Activated T-helper 17 cell treated with anti-CD3 and anti-CD28 coated beads, Interleukin-2, amount 50 U/mL, for 72 hours (primary cell): ENCODE results near the gene SLC36A2. TPM values are rescaled to one million over a fixed set of nuclear protein-coding genes. Genes with fewer than 3 reads are reported as not detected.

ENCODE experiments used
- ATAC-seq: fragments of 150-1000 bp; cut with Tn5 transposase; replicated peaks from 2 replicates; pipeline ENCODE4 v1.10.0; 2021; ENCODE audit warnings: mild to moderate bottlenecking, moderate library complexity
- H3K27ac Mint-ChIP-seq: one replicate; pipeline ENCODE4 v1.8.0; 2022; ENCODE audit warnings: mixed read lengths
- H3K27me3 Mint-ChIP-seq: one replicate; pipeline ENCODE4 v1.8.0; 2022; ENCODE audit warnings: mixed read lengths
- H3K36me3 Mint-ChIP-seq: one replicate; pipeline ENCODE4 v1.8.0; 2022; ENCODE audit warnings: low read depth, mild to moderate bottlenecking, mixed read lengths
- H3K4me1 Mint-ChIP-seq: one replicate; pipeline ENCODE4 v1.8.0; 2022; ENCODE audit warnings: mixed read lengths
- H3K4me3 Mint-ChIP-seq: one replicate; pipeline ENCODE4 v1.8.0; 2022; ENCODE audit warnings: mild to moderate bottlenecking, mixed read lengths
- H3K9me3 Mint-ChIP-seq: one replicate; pipeline ENCODE4 v1.8.0; 2022; ENCODE audit warnings: mixed read lengths
- total RNA-seq, 2 donors: library from RNA; stranded (reverse); gene quantifications; one replicate each; pipeline ENCODE4 v1.2.3, GENCODE V29; 2022

SLC36A2 gene
- total RNA-seq, 2 donors from 2014 or later = not detected

DNA sequence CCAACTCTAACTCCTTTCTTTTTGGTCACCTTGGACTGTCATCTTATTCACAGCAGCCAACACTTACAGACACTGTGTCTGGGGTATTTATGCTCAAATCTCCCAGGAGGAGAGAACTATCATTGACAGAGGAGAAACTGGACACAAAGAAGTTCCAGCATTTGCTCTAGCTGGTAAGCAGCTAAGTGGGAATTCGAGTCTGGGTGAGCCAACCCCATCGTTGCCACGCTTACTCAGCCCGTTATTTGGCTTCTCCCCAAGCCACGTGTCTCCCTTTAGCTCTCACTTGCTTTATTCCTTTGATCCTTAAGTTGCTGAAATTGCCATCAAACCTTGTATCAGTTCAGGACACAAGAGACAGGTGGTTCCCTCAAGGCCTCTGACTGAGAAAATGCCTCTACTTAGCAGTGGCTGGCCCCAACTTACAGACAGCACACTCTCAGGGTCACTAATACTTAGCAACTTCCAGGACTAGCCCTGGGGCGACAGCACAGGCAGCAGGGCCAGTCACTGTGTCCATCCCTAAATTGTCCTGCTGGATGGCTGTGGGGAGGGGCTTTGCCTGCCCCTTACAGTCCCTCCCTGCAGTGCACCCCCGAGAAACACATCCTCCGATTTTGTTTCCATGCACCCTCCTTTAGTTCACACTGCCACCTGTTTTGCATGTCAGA, 1.4 kb downstream of the SLC36A2 start:
- peaks cover 42% of the 10 kb centered on the region for H3K27me3 Mint-ChIP-seq

DNA sequence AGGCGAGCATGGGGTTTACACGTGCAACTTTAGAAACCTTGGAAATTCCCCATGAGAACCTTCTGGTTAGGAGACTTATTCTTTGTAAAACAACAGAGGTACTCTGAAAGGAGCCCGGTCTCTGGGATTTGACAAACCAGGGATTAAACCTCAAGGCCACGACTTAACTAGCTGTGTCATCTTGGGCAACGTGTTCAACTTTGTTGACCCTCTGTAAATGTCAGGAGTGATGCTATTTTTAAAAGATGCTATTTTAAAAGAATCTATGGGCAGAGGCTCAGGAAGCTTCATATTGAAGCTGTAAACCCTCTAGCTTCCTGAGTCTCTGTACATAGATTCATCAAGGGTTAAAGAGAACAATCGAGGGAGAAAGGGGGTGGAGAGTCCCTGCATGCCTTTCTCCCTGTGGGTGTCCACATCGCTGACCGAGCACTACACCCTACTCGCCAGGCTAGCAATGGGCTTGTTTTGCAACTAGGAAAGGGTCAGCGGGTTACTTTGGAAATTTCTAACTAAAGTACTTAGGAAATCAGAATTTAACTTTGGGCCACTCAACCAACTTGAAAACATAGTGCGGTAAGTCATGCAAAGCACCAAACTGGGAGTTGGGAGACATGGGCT, 2.1 kb downstream of the SLC36A2 start:
- ATAC-seq = no peak
- Mint-ChIP-seq H3K27me3 (peaks cover 45% of the 10 kb centered on the region), H3K36me3 (no peaks in the 10 kb centered on the region), H3K4me1 (no peaks in the 10 kb centered on the region), H3K4me3 (no peak overlapping the region), H3K27ac (no peak overlapping the region), H3K9me3 (no peaks in the 10 kb centered on the region)

More for the DNA sequence above, 1.4 kb downstream of the SLC36A2 start:
- H3K36me3 Mint-ChIP-seq = no peaks in the 10 kb centered on the region
- no peak overlapping the region for H3K27ac Mint-ChIP-seq
- H3K9me3 Mint-ChIP-seq = no peaks in the 10 kb centered on the region
- no peak for ATAC-seq
- H3K4me3 Mint-ChIP-seq = no peak overlapping the region
- no peaks in the 10 kb centered on the region for H3K4me1 Mint-ChIP-seq

DNA sequence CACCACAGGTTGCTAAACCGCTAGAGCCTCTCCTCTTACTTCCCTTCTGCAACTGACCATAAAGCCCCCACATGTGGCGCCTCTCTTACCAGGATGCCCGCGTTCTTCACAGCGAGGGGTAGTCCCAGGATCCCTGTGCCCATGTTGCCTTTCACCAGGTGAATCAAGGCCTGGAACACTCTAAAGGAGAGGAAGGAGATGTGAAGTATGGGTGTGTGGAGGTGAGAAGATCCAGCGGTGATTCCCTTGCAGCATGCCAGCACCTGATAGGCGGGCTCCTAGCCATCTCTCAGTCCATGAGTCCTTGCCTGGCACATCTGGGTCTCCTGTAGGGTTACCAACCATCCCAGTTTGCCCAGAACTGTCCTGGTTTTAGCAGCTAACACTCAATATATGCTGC, 3.3 kb downstream of the SLC36A2 start:
- Mint-ChIP-seq H3K4me1 (no peaks in the 10 kb centered on the region), H3K36me3 (no peaks in the 10 kb centered on the region), H3K27ac (no peak overlapping the region), H3K9me3 (no peaks in the 10 kb centered on the region), H3K4me3 (no peak overlapping the region), H3K27me3 (peaks cover 41% of the 10 kb centered on the region)
- ATAC-seq = no peak

DNA sequence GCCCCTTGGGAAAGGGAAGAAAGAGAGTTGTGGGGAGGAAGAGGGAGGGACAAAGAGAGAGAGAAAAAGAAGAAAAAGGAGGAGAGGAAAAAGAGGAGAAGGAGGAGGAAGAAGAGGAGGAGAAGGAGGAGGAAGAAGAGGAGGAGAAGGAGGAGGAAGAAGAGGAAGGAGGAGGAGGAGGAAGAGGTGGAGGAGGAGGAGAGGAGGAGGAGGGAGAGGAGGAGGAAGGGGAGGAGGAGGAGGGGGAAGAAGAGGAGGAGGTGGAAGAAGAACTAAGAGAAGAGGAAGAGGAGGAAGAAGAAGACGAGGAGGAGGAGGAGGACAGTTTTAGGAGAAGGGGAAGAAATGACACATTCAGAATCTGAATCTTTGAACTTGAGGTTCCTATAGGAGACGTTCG, 7.4 kb downstream of the SLC36A2 start:
- no peak overlapping the region for H3K4me3 Mint-ChIP-seq
- no peaks in the 10 kb centered on the region for H3K9me3 Mint-ChIP-seq
- ATAC-seq = no peak
- H3K27me3 Mint-ChIP-seq = peaks cover 32% of the 10 kb centered on the region
- no peak overlapping the region for H3K27ac Mint-ChIP-seq
- H3K4me1 Mint-ChIP-seq = no peaks in the 10 kb centered on the region
- no peaks in the 10 kb centered on the region for H3K36me3 Mint-ChIP-seq

DNA sequence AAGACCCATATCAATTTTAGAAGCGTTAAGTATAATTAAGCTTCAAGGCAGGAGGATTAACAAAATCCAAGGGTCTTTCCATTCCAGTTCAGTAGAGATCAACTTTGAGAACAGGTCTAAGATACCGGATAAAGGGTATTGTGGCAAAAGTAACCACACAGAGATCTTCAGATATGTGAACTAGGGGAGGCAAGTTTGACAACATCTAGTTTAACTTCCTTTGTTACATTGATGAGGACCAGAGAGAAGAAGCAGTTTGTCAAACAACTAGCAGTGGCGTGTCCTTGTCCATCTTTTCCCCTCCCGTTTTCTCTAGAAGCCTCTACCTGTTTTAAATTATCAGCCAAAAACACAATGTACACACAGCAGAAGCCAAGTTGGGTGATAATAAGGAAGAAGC, 8.6 kb downstream of the SLC36A2 start:
- Mint-ChIP-seq H3K27ac (no peak overlapping the region), H3K27me3 (peaks cover 28% of the 10 kb centered on the region), H3K4me3 (no peak overlapping the region), H3K4me1 (no peaks in the 10 kb centered on the region), H3K36me3 (no peaks in the 10 kb centered on the region), H3K9me3 (no peaks in the 10 kb centered on the region)
- ATAC-seq = no peak

DNA sequence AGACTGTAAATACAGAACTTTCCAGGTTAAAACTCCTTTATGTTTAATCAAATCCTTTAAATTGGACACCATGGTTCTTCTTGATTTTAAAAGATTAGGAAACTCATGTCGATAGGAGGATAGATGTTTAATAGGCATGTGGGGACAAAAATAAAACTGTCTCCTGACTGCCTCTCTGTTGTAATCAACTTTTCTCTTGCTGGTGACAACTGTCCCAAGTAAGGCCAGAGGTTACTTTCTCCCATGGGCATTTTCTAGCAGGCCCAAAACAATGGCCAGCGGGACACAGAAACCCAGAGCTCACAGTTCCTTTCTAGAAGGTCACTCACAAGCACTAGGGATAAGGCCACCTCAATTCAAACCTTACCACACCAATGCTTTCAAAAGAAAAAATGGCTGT, 14.5 kb downstream of the SLC36A2 start:
- Mint-ChIP-seq H3K27me3 (peaks cover 3% of the 10 kb centered on the region), H3K36me3 (no peaks in the 10 kb centered on the region), H3K4me3 (no peak overlapping the region), H3K27ac (no peak overlapping the region), H3K4me1 (no peaks in the 10 kb centered on the region), H3K9me3 (no peaks in the 10 kb centered on the region)
- no peak for ATAC-seq

DNA sequence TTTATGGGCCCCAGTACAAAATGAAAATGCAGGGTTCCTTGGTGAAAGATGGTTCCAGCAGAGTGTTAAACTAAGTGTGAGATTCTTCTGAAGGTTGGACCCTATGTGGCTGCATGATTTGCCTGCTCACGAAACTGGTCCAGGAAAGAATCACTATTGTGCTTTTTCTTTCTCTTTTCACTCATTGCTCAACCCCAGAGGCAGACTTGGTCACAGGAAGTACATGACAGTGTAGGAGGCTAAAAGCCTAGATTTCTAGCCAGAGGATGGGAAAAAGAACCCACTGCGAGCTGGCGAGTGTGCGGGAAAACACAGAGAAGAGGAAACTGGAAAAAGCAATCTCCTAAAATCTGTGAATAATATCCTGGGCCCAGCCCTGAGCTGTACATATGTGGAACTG, 18.6 kb downstream of the SLC36A2 start:
- no peaks in the 10 kb centered on the region for H3K9me3 Mint-ChIP-seq
- peak; percentile 29 for ATAC-seq

DNA sequence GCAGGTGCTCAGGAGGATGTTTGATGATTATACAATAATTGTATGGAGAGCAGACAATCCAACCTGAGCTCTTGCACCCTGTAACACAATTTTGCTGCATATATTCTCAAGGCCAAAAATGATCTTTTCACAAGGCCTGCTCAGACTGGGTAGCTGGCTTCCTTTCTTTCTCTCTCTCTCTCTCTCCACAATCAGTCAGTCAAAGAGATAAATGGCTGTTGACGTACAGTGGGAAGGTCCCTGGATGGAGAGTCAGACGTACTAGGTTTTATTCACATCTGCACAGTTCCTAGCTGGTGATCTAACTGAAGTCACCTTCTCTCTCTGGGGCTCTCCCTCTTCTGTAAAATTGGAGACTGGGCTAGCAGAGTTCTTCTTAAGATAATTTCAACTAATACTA, 19.8 kb downstream of the SLC36A2 start:
- Mint-ChIP-seq H3K4me1 (no peaks in the 10 kb centered on the region), H3K36me3 (no peaks in the 10 kb centered on the region), H3K27me3 (peaks cover 11% of the 10 kb centered on the region), H3K9me3 (no peaks in the 10 kb centered on the region), H3K4me3 (no peak overlapping the region), H3K27ac (no peak overlapping the region)
- ATAC-seq = no peak

More for the DNA sequence above, 18.6 kb downstream of the SLC36A2 start:
- Mint-ChIP-seq H3K4me1 (no peaks in the 10 kb centered on the region), H3K4me3 (no peak overlapping the region), H3K36me3 (no peaks in the 10 kb centered on the region), H3K27me3 (peaks cover 8% of the 10 kb centered on the region), H3K27ac (no peak overlapping the region)

DNA sequence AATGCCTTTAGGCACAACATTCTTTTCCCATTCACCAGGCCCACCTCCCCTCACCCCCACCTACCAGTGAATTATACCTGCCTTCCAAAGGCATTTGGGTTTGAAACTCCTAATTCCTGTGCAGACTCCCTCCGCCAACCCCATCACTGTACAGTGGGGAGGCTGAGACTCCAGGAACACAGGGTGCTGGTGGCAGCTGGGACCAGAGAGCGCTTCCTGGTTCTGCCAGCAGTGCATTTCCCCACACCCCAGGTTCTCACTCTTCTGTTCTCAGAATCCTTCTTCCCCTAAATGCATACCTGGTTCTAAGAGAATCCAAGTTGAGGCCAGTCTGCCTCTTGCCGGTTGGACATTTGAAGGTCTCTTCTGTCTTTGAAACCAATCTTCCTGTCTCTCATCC, 21.1 kb downstream of the SLC36A2 start:
- no peaks in the 10 kb centered on the region for H3K4me1 Mint-ChIP-seq
- H3K27me3 Mint-ChIP-seq = peaks cover 11% of the 10 kb centered on the region
- ATAC-seq = no peak
- H3K9me3 Mint-ChIP-seq = no peaks in the 10 kb centered on the region
- H3K36me3 Mint-ChIP-seq = no peaks in the 10 kb centered on the region
- H3K4me3 Mint-ChIP-seq = no peak overlapping the region
- H3K27ac Mint-ChIP-seq = no peak overlapping the region

DNA sequence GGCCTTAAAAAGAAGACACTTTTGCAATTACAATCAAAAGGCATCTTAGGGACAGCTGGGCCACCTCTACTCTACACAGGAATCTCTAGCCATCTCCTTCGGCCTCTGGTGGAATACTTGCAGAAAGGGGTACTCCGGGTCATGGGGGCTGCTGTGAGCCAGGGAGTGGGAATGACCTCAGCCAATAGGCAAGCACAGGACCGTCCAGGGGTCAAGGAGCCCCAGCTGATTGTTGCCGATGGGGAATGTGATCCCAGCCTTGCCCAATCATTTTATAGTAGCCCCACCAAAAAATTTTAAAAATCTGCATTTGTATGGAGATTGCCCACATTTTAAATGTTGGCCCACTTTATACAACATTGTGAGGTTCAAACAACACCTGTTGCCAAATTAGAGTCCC, 26.9 kb downstream of the SLC36A2 start:
- no peak overlapping the region for H3K27ac Mint-ChIP-seq
- H3K9me3 Mint-ChIP-seq = no peaks in the 10 kb centered on the region
- no peak for ATAC-seq
- H3K36me3 Mint-ChIP-seq = no peaks in the 10 kb centered on the region
- H3K4me3 Mint-ChIP-seq = no peak overlapping the region
- H3K27me3 Mint-ChIP-seq = peaks cover 7% of the 10 kb centered on the region
- peaks cover 4% of the 10 kb centered on the region for H3K4me1 Mint-ChIP-seq

DNA sequence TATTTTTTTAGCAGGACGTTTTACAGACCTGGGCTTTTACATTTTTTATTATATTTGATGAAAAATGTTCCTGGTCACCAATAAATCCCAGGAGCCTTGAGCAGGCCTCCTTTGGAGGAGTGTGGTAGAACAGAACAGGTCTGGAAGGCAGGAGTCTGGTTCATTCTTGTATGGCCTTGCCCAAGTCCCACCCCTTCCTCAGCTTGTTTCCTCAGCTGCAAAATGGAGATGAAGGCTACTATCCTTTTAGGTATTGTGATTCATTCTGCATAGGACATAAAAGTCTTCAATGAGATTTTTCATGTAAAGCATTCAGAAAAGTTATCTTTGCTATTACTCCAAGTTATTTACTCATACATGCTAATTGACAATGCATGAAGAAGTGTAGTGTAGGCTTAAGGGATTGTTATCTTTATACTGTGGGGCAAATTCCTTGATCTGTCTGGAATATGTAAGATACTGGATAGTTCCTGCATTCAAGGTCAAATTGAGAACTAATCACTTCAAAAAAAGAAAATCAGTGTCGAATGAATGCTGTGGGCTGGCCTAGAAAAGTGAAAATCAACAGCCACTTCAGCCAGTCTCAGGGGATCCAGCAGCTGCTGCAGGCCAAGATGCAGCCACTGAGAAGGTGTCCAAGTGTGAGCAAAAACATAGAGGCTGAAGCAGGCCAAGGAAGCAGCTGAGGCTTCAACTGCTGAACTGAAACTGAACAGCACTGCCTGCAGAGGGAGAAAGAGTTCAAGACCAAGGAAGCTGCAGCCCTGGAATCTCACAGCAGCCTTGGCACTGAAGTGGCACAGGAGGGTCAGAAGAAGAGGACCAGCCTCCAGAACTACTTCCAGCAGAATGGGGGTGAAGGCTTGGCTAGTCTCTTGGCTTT, 28.3 kb downstream of the SLC36A2 start:
- Mint-ChIP-seq H3K27me3 (peaks cover 8% of the 10 kb centered on the region), H3K4me3 (no peak overlapping the region), H3K9me3 (no peaks in the 10 kb centered on the region), H3K4me1 (peaks cover 4% of the 10 kb centered on the region), H3K36me3 (no peaks in the 10 kb centered on the region), H3K27ac (no peak overlapping the region)
- peak; percentile 18 for ATAC-seq

DNA sequence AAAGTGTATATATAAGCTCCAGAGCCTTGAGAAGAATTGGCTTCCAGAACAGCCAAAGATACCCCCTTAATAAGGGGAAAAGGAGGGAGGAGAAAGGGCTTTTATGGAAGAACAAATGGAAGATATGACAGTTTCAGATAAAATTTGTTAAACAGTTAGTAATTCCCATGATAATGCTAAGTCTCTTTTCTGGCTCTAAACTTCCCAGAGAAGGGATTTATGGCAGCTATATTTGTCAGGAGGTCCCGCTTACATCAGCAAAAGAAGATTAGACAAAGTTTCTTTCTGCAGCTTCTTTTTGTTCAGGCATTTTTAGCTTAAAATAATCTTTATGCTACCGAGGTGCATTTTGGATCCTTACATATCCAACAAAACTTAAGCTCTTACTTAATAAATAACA, 29.5 kb downstream of the SLC36A2 start:
- no peak for ATAC-seq
- H3K36me3 Mint-ChIP-seq = no peaks in the 10 kb centered on the region
- no peak overlapping the region for H3K27ac Mint-ChIP-seq
- no peaks in the 10 kb centered on the region for H3K9me3 Mint-ChIP-seq
- no peak overlapping the region for H3K4me3 Mint-ChIP-seq
- H3K27me3 Mint-ChIP-seq = peaks cover 13% of the 10 kb centered on the region
- H3K4me1 Mint-ChIP-seq = peaks cover 4% of the 10 kb centered on the region

DNA sequence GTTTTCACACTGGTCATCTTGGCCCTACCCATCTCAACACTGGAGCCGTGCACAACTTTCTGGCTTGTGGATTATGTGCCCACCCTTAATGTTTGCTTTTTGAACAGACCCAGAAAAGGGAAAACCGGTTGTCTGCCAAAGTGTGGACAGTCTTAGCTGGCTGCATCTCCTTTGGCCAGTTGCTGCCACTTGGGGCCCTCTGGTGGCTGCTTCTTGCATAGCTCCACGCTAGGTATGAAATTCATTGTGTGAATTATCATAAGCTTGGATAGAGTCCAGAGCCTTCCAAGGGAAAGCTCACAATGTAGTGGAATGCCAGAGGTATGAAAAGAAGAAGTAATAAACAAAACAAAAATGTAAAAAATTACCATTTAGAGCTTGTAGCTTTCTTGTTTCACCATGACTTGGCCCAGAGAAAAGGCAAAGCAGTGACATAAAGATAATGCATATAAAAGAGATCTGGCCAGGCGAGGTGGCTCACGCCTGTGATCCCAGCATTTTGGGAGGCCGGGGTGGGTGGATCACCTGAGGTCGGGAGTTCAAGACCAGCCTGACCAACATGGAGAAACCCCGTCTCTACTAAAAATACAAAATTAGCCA, 31.3 kb downstream of the SLC36A2 start:
- Mint-ChIP-seq H3K9me3 (peaks cover 4% of the 10 kb centered on the region), H3K36me3 (no peaks in the 10 kb centered on the region), H3K4me3 (no peak overlapping the region), H3K4me1 (peaks cover 4% of the 10 kb centered on the region), H3K27ac (no peak overlapping the region), H3K27me3 (peaks cover 16% of the 10 kb centered on the region)
- peak; percentile 79 for ATAC-seq

DNA sequence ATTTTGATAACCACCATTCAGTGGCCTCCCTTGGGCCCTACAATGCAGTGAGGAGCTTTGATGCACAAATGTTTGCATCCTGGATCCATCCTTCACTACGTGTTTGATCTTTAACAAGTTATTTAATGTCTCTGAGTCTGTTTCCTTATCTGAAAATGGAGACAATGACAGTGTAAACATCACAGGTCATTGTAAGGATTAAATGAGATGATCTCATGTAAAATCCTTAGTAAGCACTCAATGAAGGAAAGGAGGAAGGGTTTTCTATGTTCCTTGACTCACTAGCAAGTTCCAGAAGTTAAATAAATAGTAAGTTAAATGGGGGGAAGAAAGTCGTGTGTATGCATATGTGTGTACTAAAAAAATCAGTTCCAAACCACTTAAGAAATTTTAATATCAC, 34.0 kb downstream of the SLC36A2 start:
- no peak for ATAC-seq

More for the DNA sequence above, 34.0 kb downstream of the SLC36A2 start:
- Mint-ChIP-seq H3K27ac (no peak overlapping the region), H3K4me3 (no peak overlapping the region), H3K27me3 (peaks cover 24% of the 10 kb centered on the region), H3K36me3 (no peaks in the 10 kb centered on the region), H3K4me1 (peaks cover 4% of the 10 kb centered on the region), H3K9me3 (peaks cover 10% of the 10 kb centered on the region)
